ENCODE results near the gene S1PR4.
"Not testable (repeated sequence)": the region's sequence is repeated elsewhere in the genome, so short reads cannot be mapped to it uniquely, and the experiment has no call there.

Gene S1PR4

GRCh38 chr19:3153286-3154230 is 25.0 kb upstream of the S1PR4 start:
- DNase-seq: no peak

GRCh38 chr19:3154447-3154846 is 24.1 kb upstream of the S1PR4 start:
- not testable (repeated sequence) for DNase-seq

GRCh38 chr19:3154957-3155736 is 23.4 kb upstream of the S1PR4 start:
- no peak for DNase-seq

GRCh38 chr19:3157096-3157845 is 21.3 kb upstream of the S1PR4 start:
- DNase-seq: no peak

GRCh38 chr19:3159565-3159964 is 19.0 kb upstream of the S1PR4 start:
- DNase-seq: no peak

- no peak for DNase-seq
These were observed 18.4 kb upstream of the S1PR4 start for GRCh38 chr19:3160219-3160618.

- DNase-seq: no peak
These were observed 17.1 kb upstream of the S1PR4 start for GRCh38 chr19:3161453-3161852.

- DNase-seq: no peak
These were observed 15.9 kb upstream of the S1PR4 start for GRCh38 chr19:3162418-3163229.

GRCh38 chr19:3163230-3163886 is 15.2 kb upstream of the S1PR4 start:
- no peak for DNase-seq

- no peak for DNase-seq
These were observed 14.6 kb upstream of the S1PR4 start for GRCh38 chr19:3163943-3164342.

- DNase-seq: no peak
These were observed 10.9 kb upstream of the S1PR4 start for GRCh38 chr19:3167533-3168272.

GRCh38 chr19:3171894-3172672 is 6.5 kb upstream of the S1PR4 start:
- no peak for DNase-seq

- not testable (repeated sequence) for DNase-seq
These were observed 5.9 kb upstream of the S1PR4 start for GRCh38 chr19:3172673-3173000.

GRCh38 chr19:3175781-3176714 is 2.5 kb upstream of the S1PR4 start:
- DNase-seq: no peak

GRCh38 chr19:3176715-3177501 is 1.7 kb upstream of the S1PR4 start:
- no peak for DNase-seq

- DNase-seq: no peak
These were observed 587 bp downstream of the S1PR4 start for GRCh38 chr19:3178973-3179738.

GRCh38 chr19:3179739-3180293 is 1.2 kb downstream of the S1PR4 start:
- DNase-seq: no peak

Measured in NCI-H510A (cell line).